K562 (cell line): ENCODE data around the gene RGS14. TPM values are rescaled to one million over a fixed set of nuclear protein-coding genes. Genes with fewer than 3 reads are reported as not detected.

ENCODE experiments used
- ARID2 ChIP-seq: fragments of 450-650 bp; IDR thresholded peaks from 2 replicates; pipeline ENCODE4 v1.6.1; 2017; ENCODE audit warnings: antibody characterized with exemption, mild to moderate bottlenecking
- CGGBP1 ChIP-seq: fragments of 250-450 bp; sonication (Bioruptor Pico); IDR thresholded peaks from 2 replicates; pipeline ENCODE4 v1.9.0; 2021; ENCODE audit warnings: mild to moderate bottlenecking
- CTBP1 ChIP-seq: fragments of 450-650 bp; IDR thresholded peaks from 2 replicates; pipeline ENCODE4 v1.6.1; 2016; ENCODE audit warnings: borderline replicate concordance
- E2F3 ChIP-seq: fragments of 250-450 bp; sonication (Bioruptor Pico); IDR thresholded peaks from 2 replicates; pipeline ENCODE4 v1.4.0; 2020; ENCODE audit warnings: mild to moderate bottlenecking
- E2F5 ChIP-seq: sonication (generic); formaldehyde crosslinking; IDR thresholded peaks from 2 replicates; pipeline ENCODE4 v1.8.0; 2022; ENCODE audit warnings: mild to moderate bottlenecking, missing genetic modification reagents
- GTF2B ChIP-seq: IDR thresholded peaks from 2 replicates; pipeline ENCODE4 v1.6.1; 2011; ENCODE audit not compliant: insufficient read length; ENCODE audit errors: extremely low read depth
- IRF1 ChIP-seq: sonication (generic); formaldehyde crosslinking; IDR thresholded peaks from 2 replicates; pipeline ENCODE4 v1.8.0; 2022; ENCODE audit warnings: missing genetic modification reagents, mild to moderate bottlenecking, borderline replicate concordance
- KDM5B ChIP-seq: fragments of 200-600 bp; sonication (generic); IDR thresholded peaks from 2 replicates; pipeline ENCODE4 v1.6.1; 2012; ENCODE audit warnings: low read depth, mild to moderate bottlenecking, moderate library complexity, low read length, control low read depth, inconsistent platforms; ENCODE audit not compliant: insufficient replicate concordance
- MCM7 ChIP-seq, 2 experiments: fragments of 450-650 bp; IDR thresholded peaks; 2 replicates each; pipeline ENCODE4 v1.6.1; 2016 to 2018
- NFRKB ChIP-seq: fragments of 450-650 bp; IDR thresholded peaks from 2 replicates; pipeline ENCODE4 v1.6.1; 2016; ENCODE audit warnings: low read depth
- NFYB ChIP-seq: IDR thresholded peaks from 2 replicates; pipeline ENCODE4 v1.6.1; 2011; ENCODE audit warnings: mild to moderate bottlenecking, moderate library complexity; ENCODE audit not compliant: insufficient read length; ENCODE audit errors: extremely low read depth
- RBM17 ChIP-seq: fragments of 200-400 bp; formaldehyde crosslinking; IDR thresholded peaks from 2 replicates; pipeline ENCODE4 v1.6.1; 2017; ENCODE audit warnings: low read depth, mild to moderate bottlenecking, low read length, borderline replicate concordance
- RCOR1 ChIP-seq, 2 experiments: IDR thresholded peaks; 2 replicates each; pipeline ENCODE4 v1.6.1; 2012; ENCODE audit warnings: low read depth in 2 of 2, low read length in 2 of 2, borderline replicate concordance in 1 of 2, improper control_type of control experiment in 1 of 2
- THAP7 ChIP-seq: fragments of 250-450 bp; sonication (Bioruptor Pico); IDR thresholded peaks from 2 replicates; pipeline ENCODE4 v1.5.0; 2021
- ZBTB1 ChIP-seq: sonication (generic); formaldehyde crosslinking; IDR thresholded peaks from 2 replicates; pipeline ENCODE4 v1.8.1; 2023; ENCODE audit warnings: missing genetic modification reagents, low read depth, mild to moderate bottlenecking, borderline replicate concordance
- ZNF324 ChIP-seq: fragments of 250-450 bp; sonication (Bioruptor Pico); IDR thresholded peaks from 2 replicates; pipeline ENCODE4 v1.4.0; 2020; ENCODE audit warnings: mild to moderate bottlenecking
- ZNF444 ChIP-seq: fragments of 250-450 bp; sonication (Bioruptor Pico); IDR thresholded peaks from 2 replicates; pipeline ENCODE4 v1.4.0; 2020; ENCODE audit warnings: mild to moderate bottlenecking, moderate library complexity
- ZNF592 ChIP-seq: fragments of 450-650 bp; IDR thresholded peaks from 2 replicates; pipeline ENCODE4 v1.6.1; 2017; ENCODE audit warnings: antibody characterized with exemption, mild to moderate bottlenecking
- ZNF668 ChIP-seq: fragments of 250-450 bp; sonication (Bioruptor Pico); IDR thresholded peaks from 2 replicates; pipeline ENCODE4 v1.8.0; 2022; ENCODE audit warnings: mild to moderate bottlenecking, inconsistent platforms
- polyA plus RNA-seq, 8 experiments: library from polyadenylated mRNA; depleted of rRNA in 4 of 8; stranded (reverse) in 5 of 8; unstranded in 3 of 8; fragments of >200 nt; fragmentation: Nextera tagmentation in 2 of 8; fragmentation: Illumina TruSeq in 1 of 8; extraction: Ambion mirVana in 2 of 8; extraction: Trizol in 1 of 8; gene quantifications; 2 replicates each; pipeline versions ENCODE4 v1.2.1 to v1.2.3, GENCODE V29; 2011 to 2014; ENCODE audit warnings: inconsistent platforms in 1 of 8, missing spikeins in 1 of 8
- total RNA-seq, 7 experiments: library from RNA; depleted of rRNA in 6 of 7; stranded (reverse); fragments of >200 nt in 6 of 7; fragmentation: Illumina TruSeq in 2 of 7; extraction: Trizol in 2 of 7; gene quantifications; 2 replicates each; pipeline versions ENCODE4 v1.2.1 to v1.2.3, GENCODE V29; 2011 to 2021; ENCODE audit warnings: low replicate concordance in 1 of 7

The RGS14 gene
- total and polyA plus RNA-seq, 9 of the 15 experiments (the other 6 are each of a cell fraction or from before 2014, with no cell fraction given), result 0.28 to 75.9 (median 34.5) TPM

GRCh38 chr5:177378884-177379883 lies 21.5 kb downstream of the RGS14 start (continued):
- TF ChIP-seq ZNF592 (peak; percentile 99), ZNF444 (no peak), RCOR1 (IDR thresholded peaks at IDR 0.05; ENCODE audit: borderline replicate concordance in 1 of 2, low read depth in 2 of 2, low read length in 2 of 2) (peak in 1 of 2 experiments; percentile 44; a peak in 1 of 4 replicates), NFYB (no peak), GTF2B (no peak), IRF1 (CRISPR knock-in tag) (no peak), THAP7 (CRISPR knock-in tag) (no peak), ZNF324 (no peak), CTBP1 (no peak), CGGBP1 (CRISPR knock-in tag) (no peak), E2F5 (CRISPR knock-in tag) (no peak), RBM17 (no peak), NFRKB (peak; percentile 87), ZBTB1 (CRISPR knock-in tag) (no peak), ARID2 (peak; percentile 74; the same call in 1 of the 2 replicates), MCM7 (IDR thresholded peaks at IDR 0.05) (peak in 1 of 2 experiments; percentile 90; a peak in 1 of 4 replicates), E2F3 (CRISPR knock-in tag) (0 out of 2 replicates have a peak, but pooled peaks have one; percentile 59), KDM5B (peak; percentile 70), ZNF668 (CRISPR knock-in tag) (no peak)
